Activated CD8-positive, alpha-beta memory T cell treated with anti-CD3 and anti-CD28 coated beads, Interleukin-2, amount 50 U/mL, for 24 hours (primary cell): Measurements from ENCODE around the gene SKAP1.
"Not testable (repeated sequence)": the region's sequence is repeated elsewhere in the genome, so short reads cannot be mapped to it uniquely, and the experiment has no call there.

Experiments used
- DNase-seq: peaks from one replicate; pipeline ENCODE4 v3.0.0-alpha.2; 2020; ENCODE audit errors: extremely low read depth

Gene SKAP1

DNA sequence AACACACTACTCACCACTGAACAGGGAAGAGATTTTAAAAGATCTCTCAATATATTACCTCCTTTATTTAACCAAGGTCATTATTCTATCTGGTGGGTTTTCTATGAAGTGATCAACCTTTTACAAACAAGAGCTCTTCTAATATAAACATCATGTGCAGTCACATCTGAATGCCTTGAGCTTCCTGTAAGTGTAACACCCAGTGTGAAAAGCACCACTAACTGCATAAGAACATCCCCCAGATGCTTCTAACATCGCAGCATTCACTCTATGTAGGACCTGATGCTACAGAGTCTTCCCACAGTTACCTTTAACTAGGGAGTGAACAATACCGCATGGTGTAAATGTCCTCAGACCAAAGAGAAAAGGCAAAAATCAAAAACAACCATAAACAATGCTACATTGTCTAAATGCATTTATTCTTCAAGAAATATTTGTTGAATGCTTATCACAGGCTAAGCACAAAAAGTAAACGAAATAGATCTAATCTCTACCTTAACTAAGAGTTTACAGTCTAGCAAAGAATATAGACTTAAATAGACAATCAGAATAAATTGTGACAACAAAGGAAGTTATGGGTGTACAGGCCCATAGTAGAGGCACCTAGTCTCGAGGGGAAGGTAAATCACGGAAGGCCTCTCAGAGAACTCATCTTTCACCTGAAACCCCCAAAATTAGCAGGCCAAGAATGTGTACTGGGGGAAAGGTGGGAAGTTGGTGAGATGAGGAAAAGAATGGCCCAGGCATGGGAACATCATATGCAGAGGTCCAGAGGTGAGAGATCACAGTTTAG lies 16.2 kb downstream of the SKAP1 start:
- DNase-seq: no peak

DNA sequence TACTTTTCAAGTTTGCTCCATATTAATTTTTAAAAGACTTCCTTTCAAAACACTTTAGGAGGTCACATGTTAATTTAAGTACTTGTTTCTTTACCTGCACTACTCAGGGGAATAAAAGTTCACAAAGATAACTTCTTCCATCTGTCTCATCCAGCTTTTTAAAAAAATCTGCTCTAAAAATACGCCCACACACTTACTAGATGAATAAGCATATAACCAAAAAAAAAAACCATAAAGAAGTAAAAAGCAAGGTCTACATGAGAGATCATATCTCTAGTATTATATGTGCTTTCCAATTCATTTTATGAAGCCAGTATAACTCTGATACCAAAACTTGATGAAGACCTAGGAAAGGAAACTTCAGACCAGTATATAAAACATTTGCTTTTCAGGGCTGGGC lies 17.2 kb downstream of the SKAP1 start:
- DNase-seq: no peak

DNA sequence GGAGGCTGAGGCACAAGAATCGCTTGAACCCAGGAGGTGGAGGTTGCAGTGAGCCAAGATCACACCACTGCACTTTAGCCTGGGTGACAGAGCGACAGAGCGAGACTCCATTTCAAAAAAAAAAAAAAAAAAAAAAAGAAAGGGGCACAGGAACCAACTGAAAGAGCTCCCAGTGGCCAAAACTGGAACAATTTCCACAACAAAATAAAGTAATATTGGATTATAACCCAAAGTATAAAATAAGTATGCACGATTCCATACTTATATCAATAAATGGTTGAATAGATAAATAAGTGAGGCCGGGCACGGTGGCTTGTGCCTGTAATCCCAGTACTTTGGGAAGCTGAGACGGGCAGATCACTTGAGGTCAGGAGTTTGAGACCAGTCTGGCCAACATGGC lies 19.2 kb downstream of the SKAP1 start:
- not testable (repeated sequence) for DNase-seq

DNA sequence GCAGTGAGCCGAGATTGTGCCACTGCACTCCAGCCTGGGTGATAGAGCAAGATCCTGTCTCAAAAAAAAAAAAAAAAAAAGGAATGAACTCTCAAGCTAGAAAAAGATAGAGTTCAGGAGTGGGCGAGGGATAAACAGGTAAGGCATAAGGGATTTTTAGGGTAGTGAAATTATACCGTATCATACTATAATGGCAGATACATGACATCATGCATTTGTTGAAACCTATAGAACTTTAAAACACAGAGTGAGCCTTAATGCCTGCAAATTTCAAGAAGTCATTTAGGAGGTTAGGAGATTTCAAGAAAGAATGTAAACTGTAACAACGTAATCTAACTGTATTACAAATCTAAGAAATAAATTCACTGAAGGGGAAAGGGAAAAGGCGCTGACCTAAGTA lies 20.4 kb downstream of the SKAP1 start:
- DNase-seq: no peak

DNA sequence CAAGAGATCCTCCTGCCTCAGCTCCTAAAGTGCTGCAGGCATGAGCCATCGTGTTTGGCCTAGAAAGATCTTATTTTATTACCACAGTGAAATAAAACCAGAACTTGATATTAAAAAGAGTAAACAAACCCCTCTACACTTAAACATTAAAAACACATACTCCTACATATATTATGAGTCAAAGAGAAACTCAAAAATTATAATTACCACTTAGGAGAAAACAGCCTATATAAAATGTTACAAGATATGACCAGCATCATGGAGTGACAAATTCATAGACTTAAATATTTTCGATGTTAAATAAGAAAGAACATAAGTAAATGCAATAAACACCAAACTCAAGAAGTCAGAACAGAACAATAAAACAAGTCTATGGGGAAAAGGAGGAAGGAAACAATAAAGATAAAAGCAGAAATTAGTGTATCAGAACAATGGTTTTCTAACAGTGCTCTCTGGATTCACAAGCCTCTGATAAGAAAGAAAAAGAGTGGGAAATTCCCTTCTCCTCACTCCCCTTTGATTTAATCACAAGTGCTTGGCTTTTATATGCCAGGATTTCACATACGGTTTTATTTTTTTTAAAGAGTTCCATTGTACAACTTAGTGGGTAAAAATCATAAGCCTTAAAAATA lies 23.0 kb downstream of the SKAP1 start:
- DNase-seq: no peak

DNA sequence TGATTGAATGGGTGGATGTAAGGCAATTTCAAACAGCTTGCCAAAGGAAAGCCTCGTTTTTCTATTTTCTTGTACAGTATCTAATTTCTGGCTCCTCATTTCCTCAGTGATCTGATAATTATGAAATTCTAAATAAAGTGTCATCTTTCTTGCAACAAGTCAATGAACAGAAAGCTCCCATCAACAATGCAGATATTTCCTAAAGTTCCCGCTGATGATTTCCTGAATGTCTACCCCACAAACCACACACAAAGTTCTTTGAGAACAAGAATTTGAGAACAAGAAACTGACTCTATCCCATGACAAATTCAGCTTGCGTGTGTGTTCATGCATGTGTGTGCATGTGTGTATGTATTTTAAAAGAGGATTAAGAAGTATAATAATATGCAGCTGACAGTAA lies 35.2 kb downstream of the SKAP1 start:
- no peak for DNase-seq

DNA sequence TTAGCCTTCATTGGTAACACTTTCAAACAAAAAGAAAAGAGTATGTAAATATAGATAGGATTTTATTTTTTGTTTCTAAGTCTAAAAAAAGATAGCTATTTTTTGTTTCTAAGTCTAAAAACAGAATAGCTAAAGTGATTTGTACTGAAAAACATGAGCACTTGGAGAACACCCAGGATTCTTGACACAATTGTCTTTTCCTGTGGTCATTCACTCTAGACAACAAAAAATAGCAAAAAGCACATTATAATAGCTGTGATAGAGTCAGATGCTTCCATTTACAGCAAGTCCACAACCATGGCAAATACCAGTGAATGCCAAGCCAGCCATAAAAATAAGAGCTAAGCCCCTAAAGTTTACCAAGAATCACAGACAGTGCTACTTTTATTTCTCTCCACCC lies 36.7 kb downstream of the SKAP1 start:
- DNase-seq: no peak

DNA sequence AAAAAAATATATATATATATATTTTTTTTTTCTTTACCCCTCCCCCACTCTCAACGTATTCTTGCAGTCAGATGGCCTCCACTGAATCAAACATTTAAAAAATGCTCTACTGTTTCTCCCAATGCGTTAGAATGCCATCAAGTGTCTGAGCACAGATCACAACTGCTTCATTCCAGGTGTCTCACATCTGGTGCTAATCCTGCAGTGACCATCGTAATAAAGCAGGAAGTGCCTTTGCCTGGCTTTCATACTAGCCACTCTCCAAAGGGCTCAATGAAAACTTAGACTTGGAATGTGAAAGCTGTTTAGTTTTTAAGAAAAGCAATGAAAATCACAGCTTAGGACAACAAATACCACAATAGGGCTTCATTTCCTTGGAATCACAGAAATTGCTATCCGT lies 37.2 kb downstream of the SKAP1 start:
- DNase-seq: no peak

DNA sequence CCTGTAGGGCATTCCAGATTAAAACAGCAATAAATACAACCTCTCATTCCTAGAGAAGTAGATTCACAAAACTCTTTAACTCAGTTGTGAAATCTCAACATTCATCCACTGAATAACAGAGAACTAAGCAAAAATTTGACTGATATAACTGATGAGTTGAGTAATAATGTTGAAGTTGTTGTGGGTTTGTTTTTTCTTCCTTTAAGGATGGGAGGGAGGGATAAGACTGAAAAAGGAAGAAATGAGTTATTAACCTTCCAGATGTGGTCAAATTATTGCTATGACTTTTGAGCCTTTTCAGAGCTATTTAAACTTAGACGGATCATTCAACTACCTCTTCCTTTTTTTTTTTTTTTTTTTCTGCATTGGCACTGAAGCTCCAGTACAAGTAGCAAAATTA lies 38.6 kb downstream of the SKAP1 start:
- no peak for DNase-seq

DNA sequence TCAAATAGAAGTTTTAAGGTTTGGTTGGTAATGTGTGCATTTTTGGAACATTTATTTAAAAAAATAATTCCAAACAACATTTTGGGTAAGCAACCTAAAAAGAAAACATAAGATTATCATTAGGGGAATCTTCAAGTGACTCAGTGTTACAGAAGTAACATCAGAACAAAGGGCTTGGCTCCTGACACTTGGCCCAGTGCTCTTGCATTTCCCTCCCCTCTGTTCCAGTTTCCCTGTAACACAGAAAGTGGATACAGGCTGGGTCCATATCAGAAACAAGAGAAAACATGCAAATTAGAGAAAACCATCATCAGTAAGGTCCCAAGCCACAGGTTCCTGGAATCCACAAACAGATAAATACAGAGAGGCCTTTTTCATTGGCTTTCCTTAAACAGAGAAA lies 40.1 kb downstream of the SKAP1 start:
- no peak for DNase-seq

DNA sequence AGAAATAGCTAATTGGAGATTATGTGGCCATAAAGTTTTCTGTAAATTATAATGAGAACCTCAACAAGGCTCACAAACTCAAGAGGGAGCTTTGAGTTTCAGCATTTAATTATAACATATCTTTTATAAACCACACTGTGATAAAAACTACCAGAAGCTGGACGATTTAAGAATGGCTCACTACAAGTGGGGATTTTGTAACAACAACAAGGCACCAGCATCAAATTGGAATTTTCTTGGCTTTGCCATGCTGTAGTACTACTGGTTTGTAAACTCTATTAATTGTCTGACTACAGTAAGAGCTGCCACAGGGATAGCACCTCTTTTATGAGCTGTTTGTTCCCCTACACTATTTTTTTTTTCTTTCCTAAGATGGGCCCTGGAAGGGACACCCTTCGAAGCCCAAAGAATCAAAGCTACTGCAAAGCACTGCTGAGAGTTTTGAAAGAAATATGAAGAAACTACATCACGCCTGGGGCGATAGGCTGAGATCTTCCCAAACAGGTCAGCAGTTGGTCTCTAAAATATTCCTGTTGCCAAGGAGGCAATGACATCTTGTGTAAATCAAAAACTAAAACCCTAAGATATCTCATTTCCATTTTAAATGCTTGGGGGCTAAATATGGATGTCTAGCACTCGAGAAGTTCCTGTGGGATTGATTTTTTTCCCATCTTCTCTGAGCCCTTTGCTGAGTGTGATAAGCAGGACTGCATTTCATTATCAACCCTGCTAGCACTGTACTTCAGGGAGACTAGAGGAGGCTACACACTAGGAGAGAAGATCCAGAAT lies 40.9 kb downstream of the SKAP1 start:
- DNase-seq: no peak

DNA sequence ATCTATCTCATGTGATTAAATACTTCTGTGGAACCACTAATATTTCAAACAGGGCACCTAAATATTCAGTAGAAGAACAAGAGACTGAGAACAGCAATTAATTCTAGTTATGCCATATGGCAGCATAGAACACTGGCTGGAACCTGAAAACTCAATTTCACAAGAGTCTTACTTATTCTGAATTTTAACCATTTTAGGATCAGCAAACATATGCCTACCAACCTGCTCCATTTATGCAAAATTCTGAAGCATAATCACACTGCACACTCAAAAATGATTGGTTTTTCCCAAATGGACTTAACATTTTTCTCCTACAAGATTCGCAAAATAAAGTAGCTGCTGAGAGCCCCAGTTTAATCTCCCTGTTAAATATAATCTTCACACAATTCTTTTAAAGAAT lies 43.2 kb downstream of the SKAP1 start:
- no peak for DNase-seq

DNA sequence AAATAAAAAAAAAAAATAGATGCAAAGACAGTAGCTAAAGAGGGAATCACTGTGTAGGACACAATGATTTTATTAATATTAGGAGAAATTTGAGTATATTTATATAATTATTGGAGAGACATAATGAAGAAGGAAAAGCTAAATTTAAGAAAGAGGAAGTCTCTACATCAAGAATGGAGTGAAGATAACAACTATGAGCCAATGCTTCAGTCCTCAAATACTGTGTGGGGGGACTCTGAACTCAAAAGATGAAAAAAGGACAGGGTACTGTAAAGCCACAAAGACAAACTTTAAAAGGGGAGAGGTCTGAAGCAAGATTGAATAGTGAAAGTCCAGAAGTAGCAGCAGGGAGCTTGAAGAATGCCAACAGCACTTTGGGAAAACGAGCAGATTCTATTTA lies 44.7 kb downstream of the SKAP1 start:
- DNase-seq: no peak

DNA sequence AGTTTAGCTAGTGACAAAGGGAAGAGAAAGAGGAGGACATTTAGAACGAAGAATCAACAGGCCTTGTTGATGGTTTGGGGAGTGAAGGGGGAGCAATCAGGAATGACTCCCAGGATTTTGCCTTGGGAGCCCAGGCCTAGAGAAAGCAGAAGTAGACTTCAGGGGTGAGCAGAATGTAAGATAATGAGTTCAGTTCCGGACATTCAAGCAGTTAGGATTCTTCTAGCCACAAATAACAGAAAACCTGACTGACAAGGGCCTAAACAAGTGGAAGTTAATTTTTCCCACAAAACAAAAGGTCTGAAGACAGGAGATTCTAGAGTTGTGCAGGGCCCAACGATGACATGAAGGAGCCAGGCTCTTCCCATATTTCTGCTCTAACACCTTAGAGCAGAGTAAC lies 45.9 kb downstream of the SKAP1 start:
- no peak for DNase-seq

DNA sequence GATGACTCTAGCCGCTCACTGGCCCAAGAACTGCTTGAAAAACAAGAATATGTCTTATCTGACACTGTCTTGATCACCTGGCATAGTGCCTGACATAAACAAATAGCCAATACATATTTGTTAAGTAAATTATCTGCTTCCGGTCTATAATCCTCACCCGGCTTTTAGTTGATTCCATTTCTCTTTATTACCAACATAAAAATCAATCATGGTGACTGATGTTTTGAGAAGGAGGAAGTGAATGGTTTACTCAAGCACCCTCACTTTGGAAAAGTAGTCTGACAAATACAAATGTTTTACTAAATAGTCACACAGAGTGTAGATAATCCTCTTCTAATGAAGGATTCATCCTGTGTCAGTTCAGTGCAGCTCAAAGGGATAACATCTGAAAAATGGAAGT lies 47.0 kb downstream of the SKAP1 start:
- no peak for DNase-seq

DNA sequence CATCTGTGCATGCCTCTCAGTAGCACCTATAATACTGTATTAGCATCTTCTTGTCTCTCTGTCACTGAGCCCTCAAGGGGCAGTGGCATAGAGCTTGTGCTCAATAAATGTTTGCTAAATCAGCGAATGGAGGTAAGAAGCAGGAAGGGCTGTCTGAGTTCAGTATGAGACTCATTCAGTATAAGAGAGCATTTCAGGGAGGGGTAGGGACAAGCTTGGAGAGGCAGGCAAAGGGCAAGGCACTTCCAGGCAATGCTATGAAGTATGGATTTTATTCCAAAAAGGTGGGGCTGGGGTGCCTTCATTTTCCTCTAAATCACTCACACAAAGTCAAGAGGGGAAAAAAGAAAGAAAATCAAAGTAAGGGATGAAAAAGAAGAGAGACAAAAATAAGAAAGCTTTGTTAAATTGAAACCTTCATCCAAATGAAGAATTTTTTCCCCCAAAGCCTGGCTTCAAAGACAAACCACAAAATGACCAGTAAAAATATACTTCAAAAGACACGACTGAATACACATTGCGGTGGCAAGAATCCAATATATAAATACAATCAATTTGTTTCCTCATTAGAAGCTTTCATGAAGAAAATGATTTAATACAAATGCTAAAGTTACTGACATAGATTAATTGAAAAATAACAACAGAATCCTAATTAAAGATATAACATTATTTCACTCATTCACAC lies 51.2 kb downstream of the SKAP1 start:
- no peak for DNase-seq

DNA sequence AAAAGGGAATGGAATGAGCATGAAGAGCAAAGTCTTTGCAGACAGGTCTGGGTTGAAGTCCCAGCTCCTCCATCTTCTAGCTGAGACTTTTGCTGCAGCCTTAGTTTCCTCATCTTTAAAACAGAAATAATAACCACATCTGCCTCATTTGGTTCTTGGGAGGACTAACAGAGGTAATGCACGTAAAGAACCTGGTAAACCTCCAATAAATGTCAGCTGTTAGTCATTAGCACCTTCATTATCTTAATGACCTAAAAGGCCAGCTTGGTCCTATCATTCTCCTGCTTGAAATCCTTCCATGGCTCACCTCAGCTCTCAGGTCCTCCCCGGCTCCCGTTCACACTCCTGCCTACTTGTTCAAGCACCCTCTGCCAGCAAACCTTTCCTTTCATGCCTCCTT lies 51.8 kb downstream of the SKAP1 start:
- no peak for DNase-seq

DNA sequence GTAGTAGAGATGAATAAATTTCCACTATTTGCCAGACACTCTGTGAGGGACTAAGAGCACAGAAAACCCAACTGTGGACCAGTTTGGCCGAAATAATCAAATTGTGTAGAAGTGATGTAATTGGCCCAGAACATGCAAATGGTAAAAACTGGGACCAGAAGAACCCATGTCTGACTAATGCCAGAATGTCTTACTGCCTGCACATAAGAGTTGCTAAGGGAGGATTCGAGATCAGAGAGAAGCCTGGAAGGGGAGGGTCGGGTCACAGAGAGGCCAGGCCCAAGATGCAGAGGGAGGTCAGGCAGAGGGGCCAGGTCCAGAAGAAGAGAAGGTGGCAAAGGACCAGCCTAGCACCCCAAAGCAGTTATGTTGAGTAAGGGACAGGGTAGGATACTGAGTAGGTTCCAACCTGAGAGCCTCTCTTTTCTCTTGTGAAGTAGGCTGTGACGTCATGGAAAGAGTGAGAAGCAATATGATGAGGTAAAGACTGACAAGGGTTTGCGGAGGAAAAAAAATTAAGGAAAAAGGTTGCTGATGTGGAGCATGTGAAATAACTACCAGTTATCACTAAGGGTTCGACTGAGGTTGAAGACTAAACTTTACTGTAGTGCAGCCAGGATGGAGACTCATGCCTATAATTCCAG lies 53.2 kb downstream of the SKAP1 start:
- no peak for DNase-seq

DNA sequence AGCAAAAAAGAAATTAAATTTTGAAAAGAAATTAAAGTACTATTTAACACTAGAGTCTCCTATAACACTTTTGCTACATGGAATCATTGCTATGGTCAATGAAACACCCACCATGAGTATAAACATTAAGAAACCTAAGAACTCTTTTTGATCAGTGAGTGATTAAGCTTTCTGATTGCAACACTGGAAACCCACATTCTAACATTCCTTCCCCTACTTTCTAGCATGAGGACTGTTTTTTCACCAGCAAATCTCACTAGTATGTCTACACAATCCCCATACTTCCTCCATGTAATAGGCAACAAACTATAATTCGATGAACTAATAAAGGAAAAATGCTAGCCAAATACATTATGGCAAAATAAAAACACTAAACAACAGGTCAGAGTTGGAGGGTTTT lies 54.7 kb downstream of the SKAP1 start:
- no peak for DNase-seq

DNA sequence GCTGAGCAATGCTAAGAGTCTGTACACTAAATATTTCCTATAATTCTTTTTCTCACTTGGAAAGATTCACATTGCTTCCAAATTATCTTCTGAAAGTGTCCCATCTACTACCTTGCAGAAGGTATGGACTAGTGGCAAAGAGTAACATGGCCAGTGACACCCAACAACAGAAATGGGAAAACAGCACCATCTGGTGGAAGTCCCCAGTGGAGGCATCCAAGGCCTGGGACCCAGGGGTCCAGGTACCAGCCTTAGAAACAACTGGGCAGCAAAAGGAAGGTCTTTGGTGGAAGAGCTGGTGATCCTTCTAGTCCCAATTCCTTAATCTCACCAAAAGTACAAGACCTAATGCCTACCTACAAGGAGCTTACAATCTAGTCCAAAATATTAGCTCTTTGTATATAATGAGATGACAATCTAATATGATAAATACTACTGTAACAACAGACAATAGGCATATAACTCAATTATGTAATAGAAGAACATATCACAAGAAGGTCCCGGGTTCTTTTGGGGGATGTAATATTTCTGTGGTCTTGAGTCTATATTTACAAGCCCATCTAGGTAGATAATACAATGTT lies 55.3 kb downstream of the SKAP1 start:
- no peak for DNase-seq

DNA sequence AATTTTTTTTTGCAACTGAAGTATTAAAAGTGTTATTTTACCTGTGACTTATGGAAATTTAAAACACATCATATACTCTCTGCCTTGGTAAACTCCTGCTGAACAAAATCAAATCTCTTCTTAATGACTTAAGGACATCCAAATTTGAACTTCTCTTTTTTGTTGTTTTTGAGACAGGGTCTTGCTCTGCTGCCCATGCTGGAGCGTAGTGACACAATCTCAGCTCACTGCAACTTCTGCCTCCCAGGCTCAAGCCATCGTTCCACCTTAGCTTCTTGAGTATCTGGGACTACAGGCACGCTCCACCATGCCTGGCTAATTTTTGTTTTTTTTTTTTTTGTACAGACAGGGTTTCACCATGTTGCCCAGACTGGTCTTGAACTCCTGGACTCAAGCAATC lies 56.1 kb downstream of the SKAP1 start:
- DNase-seq: no peak
